Measurements from ENCODE around the gene GALNT4.

The GALNT4 gene

DNA sequence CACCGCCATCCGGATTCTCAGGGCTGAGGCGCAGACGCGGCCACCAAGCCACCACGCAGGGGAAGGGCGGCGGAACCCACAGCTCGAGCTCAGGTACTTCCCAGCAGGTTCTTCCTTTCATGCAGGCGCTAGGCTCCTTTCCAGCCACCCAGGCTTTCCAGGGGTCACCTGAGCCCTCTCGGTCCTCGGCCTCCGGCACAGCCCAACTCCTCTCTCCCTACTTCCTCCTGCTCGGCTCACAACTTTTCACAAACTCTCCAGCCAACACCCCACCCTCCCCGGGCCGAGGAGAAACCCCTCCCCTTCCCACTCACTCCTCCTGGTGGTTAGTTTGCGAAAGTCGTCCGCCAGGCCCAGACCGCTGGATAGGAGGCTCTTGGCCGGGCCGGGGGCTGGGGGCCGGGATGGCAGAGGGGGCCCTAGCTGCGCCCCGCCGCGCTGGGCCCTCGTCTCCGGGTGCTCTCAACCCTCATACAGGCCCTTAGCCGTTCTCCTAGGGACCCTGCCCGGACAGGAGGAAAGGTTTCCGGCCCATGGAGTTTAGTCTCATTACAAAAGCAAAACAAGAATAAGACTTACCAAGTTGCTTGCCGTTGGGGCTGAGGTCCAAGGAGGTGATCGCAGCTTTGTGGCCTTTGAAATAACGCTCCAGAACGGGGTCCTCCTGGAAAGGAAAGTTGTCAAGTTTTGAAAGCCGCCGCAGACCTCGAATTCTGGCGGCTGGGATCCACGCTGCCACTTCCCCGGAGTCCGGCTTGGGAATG, at the start of gene GALNT4:
GALNT4 (minus strand) TSS at position 256 of the 764 bp plus-strand sequence; CDS start at position 9, 247 bp downstream.
- H3K27ac ChIP-seq = peak within 1 kb of the TSS; percentile 68 to 97 (median 88)
- H3K4me3 ChIP-seq = peak within 1 kb of the TSS; percentile 76 to 99 (median 92)

DNA sequence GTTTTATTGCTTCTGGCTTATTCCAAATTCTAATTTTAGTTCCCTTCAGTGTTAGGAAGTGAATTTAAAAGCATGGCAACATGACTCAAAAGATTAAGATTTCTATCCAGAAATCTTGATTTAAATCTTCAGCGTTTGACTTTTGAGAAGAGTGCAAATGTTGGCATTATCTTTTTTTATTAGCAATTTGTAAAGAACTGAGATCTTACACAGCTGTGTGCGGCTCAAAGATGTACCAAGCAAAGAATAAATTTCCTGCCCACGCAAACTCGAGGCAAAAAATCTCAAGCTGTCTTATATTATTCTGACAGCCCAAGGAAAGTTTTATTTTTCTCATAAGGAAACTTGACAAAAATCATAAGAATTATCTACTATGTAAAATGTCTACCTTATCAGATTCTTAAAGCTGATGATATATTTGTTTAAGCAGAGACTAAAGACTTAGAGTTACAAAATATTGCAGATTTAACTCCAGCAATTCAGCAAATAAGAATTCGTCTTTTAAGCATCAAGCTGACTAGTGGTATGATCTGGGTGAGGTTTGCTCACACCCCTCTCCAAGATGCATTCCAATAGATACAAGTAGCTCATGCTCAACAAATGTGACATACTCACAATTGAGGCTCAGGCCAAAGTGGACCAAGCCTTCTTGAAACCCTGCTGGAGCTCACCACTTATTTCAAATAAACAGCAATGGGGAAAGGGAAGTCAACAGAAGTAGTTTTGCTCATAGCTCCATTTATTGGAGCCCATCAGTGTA, 48.6 kb upstream of the GALNT4 start:
- H3K27ac ChIP-seq = no peak overlapping the region
- H3K4me3 ChIP-seq = no peak overlapping the region

DNA sequence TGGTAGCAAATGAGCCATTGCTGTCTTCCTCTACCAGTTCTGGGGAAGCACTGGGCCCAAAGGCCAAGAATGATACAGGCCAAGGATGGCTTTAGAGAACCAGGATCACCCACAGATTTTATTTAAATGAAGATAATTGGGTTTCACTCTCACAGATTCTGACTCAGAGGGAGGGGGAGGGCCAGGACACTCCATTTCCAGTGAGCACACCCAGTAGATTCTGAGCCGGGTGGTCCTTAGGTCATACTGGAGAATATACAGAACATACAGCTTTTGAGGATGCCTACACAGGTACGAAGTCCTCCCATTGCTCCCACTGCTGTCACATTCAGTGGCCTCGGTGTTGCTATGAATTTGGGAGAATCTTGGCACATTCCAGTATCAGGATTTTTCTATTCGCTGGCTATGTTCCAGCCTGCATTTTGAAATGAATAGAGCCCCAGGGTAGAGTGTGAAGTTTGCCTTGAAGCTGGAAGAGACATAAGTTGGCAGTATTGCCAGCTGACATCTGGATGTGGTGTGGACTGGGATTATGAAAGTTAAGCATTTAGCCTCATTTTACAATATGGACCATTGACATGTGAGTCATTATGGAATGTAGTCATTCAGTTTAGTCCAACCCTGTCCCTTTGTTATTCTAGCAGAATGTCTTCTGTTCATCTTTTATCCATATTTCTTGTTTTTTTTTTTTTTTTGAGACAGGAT, 47.0 kb upstream of the GALNT4 start:
- H3K4me3 ChIP-seq = no peak overlapping the region
- H3K27ac ChIP-seq = peak overlapping the region in 1 of 21 experiments; percentile 40

DNA sequence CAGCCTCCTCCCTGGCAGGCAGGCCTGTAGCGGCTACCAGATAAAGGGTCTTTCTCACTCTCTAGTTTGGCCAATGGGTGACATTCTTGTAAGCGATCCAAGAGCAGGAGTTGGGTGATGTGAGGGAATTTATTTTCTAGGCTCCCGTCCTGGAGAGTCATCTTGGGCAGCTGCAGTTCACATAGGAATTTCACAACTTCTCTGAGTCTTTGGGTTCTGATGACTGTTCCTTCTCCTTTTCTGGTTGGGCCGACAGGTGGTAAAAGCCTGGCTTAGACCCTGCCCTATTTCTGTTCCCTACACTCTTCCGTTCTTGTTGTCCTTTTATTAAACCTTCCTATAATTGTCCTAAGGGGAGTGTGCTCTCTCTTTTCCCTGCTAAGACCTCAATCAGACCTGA, 43.9 kb upstream of the GALNT4 start:
- H3K27ac ChIP-seq = peak overlapping the region in 1 of 21 experiments; percentile 62

DNA sequence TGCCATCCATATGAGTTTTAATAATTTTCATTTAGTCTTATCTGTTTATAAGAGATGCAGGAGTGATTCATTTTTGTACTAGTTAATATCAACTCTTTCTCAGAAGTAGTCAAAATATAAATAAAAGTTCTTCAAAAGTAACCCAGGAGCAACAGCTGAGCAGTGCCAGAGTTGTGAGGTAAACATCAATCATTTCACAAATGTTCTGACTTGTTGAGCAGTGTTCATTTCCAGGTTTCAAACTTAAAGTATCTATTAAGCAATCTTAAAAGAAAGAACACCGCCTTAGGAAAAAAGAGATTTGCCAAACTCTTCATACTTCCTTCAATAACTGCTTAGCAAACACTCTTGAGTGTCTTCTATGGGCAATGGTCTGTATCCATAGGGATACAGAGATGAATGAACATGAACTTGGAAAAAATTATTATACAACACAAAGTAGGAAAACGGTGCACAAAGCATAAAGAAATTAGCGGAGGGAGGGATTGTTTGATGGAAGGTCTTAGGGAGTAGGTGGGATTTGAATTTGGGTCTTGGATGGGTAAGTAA, 43.2 kb upstream of the GALNT4 start:
- H3K27ac ChIP-seq = peak overlapping the region in 2 of 21 experiments; percentile 34 to 62
- H3K4me3 ChIP-seq = no peak overlapping the region

More for the DNA sequence above, 43.9 kb upstream of the GALNT4 start:
- H3K4me3 ChIP-seq = no peak overlapping the region

DNA sequence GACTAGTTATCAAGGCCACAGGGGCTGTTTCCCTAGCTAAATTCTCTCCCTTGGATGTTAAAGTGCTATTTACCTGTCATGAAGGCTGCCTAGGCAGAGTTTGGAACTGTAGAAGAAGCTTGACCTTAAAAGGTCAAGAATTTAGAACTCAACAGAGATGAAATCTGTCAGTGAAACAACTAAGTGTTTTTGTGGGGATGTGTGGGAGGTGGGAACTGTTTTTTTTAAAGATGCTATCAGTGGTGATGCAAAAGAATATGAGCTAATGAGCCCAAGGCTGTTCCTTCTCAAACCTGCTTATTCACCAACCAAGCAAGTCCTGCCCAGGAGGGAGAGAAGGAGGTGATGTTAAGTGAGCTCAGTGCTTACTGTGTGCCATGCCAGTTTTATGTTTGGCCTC, 42.0 kb upstream of the GALNT4 start:
- Histone ChIP-seq H3K27ac (peak overlapping the region in 1 of 21 experiments; percentile 58), H3K4me3 (no peak overlapping the region)

GRCh38 chr12:89565002-89565401, 40.4 kb upstream of the GALNT4 start:
- H3K27ac ChIP-seq = no peak overlapping the region
- H3K4me3 ChIP-seq = no peak overlapping the region

GRCh38 chr12:89559753-89560152, 35.2 kb upstream of the GALNT4 start:
- Histone ChIP-seq H3K4me3 (no peak overlapping the region), H3K27ac (no peak overlapping the region)

GRCh38 chr12:89556976-89557375, 32.4 kb upstream of the GALNT4 start:
- Histone ChIP-seq H3K4me3 (no peak overlapping the region), H3K27ac (no peak overlapping the region)

DNA sequence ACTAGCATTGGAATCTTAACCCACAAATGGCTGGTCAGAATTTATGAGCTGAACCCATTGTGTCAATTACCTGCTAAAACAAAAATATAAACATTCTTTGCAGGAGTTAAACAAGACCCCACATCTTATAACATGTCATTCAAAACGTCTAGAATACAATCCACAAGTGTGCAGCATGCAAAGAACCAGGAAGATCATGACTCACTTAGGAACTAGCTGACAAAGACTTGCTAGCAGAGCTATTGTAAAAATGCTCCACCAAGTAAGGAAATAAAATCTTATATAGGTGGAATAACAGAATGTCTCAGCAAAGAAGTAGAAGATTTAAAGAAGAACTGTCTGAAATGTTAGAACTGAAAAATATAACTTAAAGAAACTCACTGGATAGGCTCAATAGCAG, 27.8 kb upstream of the GALNT4 start:
- H3K27ac ChIP-seq = no peak overlapping the region
- H3K4me3 ChIP-seq = no peak overlapping the region

DNA sequence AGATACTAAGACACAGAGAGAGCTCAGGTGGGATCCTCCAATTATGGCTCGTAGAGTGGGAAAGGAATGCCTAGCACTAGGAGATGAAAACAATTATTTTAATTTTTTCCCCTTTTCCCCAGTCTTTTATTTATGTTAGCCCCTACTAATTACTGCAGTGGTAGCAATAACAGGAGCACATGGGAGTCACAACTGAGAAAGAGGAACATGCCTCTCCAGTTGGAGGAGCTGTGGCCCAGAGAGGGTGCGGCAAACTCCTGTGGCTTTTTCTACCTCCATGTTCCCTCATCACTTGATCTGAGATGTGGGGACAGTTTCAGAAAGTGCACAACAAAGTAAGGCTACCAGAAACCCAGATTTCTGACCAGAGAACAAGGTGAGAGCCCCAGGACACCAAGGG, 27.2 kb upstream of the GALNT4 start:
- Histone ChIP-seq H3K27ac (no peak overlapping the region), H3K4me3 (no peak overlapping the region)

- Histone ChIP-seq H3K4me3 (no peak overlapping the region), H3K27ac (no peak overlapping the region)
These were observed 22.5 kb upstream of the GALNT4 start for GRCh38 chr12:89547101-89547500.

DNA sequence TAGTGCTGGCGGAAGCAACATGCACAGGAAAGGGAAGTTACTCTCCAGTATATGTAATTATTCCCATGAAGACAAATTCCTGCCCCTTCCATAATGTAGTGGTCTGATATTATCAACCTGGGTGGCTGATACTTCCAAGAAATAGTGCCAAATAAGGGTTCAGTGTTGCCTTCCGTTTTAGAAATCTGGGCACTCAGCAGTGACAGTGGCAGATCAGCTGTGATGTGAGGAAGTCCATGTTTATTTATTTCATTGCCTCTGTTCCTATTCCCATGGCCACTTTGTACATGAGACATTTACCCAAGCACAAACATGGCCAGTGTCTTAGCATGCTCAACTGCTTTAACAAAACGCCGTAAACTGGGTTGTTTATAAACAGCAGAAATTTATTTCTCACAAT, 21.6 kb upstream of the GALNT4 start:
- Histone ChIP-seq H3K4me3 (no peak overlapping the region), H3K27ac (no peak overlapping the region)

DNA sequence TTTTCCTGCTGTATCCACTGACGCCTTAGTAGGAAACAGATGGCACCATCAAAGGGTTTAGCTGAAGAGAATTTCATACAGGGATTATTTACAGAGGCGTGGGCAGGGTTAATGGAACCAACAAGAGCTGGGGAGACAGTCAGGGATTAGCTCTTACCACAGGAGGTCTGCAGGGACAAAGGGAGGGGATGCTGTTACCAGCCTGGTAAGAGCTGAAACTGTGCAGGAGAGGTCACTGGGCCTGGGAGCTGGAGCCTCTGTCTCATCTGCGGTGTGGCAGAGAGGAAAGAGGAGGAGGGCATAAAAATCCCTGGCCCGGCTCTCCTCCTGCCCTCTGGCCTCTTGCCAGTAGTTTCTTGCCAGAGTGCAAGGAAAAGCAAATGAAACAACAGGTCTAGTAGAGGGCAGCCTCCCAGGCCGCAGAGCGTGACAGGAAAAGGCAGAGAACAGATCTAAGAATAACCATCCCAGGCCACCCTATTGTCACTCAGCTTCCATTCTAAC, 20.1 kb upstream of the GALNT4 start:
- peak overlapping the region in 1 of 21 experiments; percentile 5 for H3K27ac ChIP-seq
- no peak overlapping the region for H3K4me3 ChIP-seq

DNA sequence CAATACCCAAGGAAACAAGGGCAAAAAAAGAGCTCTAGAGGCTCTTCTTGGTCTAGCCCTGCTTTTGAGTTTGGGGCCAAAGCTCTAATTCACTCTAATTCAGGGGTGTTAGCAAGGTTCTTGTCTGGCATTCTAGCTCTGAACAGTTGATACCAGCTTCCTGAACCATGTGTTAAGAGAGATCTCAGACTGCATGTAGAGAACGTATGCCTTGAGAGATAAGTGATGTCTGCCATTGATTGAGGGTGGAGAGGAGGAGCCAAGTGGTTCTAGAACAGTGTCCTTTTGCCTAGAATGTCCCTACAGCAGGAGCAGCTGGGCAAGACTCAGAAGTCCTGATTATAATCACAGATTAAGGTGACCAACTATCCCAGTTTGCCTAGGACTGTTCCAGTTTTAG, 19.4 kb upstream of the GALNT4 start:
- Histone ChIP-seq H3K27ac (no peak overlapping the region), H3K4me3 (no peak overlapping the region)

DNA sequence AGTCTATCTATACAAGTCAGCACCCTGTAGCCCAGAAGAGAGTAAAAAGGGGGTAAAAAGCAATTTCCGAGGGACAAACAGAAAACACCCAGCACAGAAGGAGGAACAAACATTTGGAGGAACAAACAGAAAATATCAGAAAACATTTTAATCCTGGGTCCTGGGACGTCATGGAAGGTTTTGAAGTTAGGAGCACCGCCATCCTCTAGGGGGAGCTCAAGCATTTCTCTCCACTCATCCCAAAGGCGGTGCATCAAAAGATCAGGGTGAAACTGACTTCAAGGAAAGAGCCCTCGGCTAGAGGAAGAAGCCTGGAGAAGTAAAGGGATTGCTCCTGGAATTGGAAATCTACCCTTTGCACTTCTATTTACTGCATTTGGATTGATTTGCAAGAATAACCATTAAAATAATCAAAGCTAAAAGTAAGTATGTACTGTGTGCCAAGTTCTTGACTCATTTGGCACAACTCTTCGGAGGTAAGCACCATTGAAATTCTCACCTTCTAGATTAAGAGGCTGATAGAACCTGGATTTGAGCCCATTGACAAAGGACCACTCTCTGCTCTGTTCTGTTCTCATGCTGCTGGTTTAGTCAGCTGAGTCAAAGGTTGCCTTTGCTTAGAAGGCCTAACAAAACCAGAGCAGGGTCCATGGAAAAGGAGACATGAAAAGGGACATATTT, 18.5 kb upstream of the GALNT4 start:
- H3K4me3 ChIP-seq = no peak overlapping the region
- peak overlapping the region in 1 of 21 experiments; percentile 39 for H3K27ac ChIP-seq

DNA sequence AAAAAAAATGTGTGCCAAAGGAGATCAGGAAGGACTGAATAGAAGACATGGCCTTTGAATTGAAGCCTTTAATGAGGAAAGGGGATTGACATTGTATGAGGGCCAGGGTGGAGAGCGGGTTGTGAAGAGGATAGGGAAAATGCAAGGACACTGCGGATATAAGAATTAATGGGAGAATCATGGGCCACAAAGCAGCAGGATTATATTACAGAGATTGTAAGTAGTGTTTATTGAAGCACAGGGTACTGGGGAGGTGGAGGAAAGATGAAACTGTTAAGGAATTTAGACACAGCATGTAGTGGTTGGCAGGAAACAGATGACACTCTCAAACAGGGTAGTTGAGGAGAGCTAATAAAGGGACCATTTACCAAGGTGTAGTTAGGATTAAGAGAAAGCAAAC, 17.6 kb upstream of the GALNT4 start:
- no peak overlapping the region for H3K4me3 ChIP-seq
- H3K27ac ChIP-seq = peak overlapping the region in 1 of 21 experiments; percentile 39

GRCh38 chr12:89540586-89540985, 16.0 kb upstream of the GALNT4 start:
- H3K4me3 ChIP-seq = no peak overlapping the region
- no peak overlapping the region for H3K27ac ChIP-seq

DNA sequence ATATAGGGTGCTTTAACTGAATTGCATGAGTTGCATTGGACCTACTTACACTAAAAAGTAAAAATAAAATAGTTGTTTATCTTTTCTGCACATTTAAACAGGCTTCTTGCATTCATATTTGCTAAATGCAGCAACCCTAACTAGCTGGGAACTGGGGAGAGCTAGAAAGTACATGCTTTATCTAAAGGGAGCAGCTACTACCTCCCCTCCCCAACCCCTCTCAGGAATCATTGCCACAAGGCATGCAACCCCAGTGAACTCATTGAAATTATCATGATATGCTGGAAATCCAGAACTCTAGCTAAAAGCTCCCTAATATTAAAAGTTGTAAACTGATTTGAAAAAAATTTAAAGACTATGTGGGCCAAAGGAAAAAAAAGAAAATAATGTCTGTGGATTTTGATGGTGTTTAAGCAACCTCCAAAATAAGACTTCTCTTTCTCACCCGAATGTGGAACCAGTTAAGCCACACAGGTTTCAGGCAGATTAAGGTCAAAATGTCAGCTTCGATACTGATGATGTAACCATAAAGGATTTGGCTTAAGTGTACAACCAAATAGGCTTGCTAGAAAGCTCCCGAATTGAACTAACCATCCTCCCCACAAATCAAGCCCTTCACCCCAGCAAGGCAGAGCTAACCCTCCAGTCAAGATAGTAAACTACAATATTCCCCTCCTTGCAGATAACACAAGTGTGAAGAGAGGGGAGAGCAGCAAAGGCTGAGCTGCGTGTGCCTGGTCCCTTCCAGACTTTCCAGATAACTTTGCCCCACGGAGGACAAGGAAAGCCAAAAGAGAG, 15.0 kb upstream of the GALNT4 start:
- Histone ChIP-seq H3K4me3 (no peak overlapping the region), H3K27ac (no peak overlapping the region)

Data from skin epidermis (tissue), 12 donors.